Astrocyte of the spinal cord (primary cell): ENCODE results near the gene TBC1D14.

Experiments
- DNase-seq: peaks from one replicate; pipeline ENCODE4 v3.0.0; 2011; ENCODE audit warnings: low read depth, low spot score
- H3K4me3 ChIP-seq: 2 replicates; pipeline ENCODE4 v1.5.1; 2011; ENCODE audit warnings: low read depth, mild to moderate bottlenecking, low read length, moderate library complexity
- in situ Hi-C: cut with HindIII; loops from 2 replicates; pipeline ENCODE4 v1.10.0; 2017; ENCODE audit warnings: low sequenced_read_pairs
- TF ChIP-seq, protein P1 (sequence below): IDR thresholded peaks from 2 replicates; pipeline ENCODE4 v1.5.1; 2012; ENCODE audit warnings: low read depth, mild to moderate bottlenecking, low read length, inconsistent platforms

Gene TBC1D14

DNA sequence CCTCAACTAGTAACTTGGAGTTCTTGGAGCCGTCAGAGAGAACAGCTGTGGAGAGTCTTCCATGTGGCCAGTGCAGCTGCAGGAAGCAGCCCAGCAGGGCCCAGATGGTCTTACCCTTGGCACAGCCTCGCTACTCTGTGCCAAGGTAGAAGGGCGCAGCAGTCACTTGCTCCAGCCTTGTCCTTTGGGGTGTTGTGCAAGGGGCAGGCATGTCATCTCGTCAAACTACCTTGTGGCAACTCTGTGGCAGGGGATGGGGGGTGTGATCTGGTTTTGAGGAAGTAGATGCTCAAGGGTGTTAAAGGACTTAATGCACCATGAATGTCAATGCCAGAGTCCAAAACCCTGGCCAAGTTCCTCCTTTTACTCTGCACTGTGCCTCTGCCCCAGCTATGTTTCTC is 34.2 kb upstream of the TBC1D14 start:
- no peak for DNase-seq
- in situ Hi-C loops = no loop called here
- H3K4me3 ChIP-seq = no peak overlapping the region
- TF ChIP-seq, protein P1, sequence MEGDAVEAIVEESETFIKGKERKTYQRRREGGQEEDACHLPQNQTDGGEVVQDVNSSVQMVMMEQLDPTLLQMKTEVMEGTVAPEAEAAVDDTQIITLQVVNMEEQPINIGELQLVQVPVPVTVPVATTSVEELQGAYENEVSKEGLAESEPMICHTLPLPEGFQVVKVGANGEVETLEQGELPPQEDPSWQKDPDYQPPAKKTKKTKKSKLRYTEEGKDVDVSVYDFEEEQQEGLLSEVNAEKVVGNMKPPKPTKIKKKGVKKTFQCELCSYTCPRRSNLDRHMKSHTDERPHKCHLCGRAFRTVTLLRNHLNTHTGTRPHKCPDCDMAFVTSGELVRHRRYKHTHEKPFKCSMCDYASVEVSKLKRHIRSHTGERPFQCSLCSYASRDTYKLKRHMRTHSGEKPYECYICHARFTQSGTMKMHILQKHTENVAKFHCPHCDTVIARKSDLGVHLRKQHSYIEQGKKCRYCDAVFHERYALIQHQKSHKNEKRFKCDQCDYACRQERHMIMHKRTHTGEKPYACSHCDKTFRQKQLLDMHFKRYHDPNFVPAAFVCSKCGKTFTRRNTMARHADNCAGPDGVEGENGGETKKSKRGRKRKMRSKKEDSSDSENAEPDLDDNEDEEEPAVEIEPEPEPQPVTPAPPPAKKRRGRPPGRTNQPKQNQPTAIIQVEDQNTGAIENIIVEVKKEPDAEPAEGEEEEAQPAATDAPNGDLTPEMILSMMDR = no peak

DNA sequence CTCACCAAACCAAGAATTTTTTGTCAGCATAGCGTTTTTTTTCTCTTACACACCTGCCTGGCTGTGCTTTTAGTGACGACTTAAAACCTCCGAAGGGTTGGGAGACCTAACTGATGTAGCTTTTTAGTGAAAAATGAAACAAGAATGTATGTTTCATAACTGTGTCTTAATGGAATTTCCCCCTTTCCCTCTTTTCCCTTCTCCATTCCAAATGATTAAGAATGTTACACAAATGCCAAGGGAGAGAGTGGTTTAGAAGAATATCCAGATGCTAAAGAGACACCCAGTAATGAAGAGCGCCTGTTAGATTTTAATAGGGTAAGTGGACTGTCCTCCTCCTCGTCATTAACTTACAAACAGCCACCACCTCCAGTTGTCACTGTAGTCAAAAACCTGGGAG is 33.2 kb upstream of the TBC1D14 start:
- no peak for DNase-seq
- no peak overlapping the region for H3K4me3 ChIP-seq
- in situ Hi-C loops = no loop called here
- TF ChIP-seq, protein P1 = no peak

DNA sequence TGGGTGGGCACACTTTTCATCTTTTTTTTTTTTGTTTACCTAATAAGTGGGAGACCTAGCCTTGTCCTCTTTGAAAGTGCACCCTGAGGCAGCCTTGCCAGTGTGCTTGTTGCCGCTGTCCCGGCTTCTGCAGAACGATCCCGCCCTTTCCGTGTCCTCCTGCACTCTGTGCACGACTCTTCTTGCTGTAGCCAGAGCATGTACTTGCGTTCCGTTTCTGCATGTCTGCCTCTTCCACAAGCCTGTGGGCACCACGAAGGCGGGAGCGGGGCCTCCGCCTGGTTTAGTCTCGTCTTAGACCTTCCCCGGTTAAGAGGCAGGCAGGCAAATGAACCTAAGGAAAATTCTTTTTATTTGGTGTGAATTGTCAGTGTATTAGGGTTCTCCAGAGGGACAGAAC is 32.6 kb upstream of the TBC1D14 start:
- TF ChIP-seq, protein P1 = no peak
- in situ Hi-C loops = no loop called here
- no peak overlapping the region for H3K4me3 ChIP-seq

DNA sequence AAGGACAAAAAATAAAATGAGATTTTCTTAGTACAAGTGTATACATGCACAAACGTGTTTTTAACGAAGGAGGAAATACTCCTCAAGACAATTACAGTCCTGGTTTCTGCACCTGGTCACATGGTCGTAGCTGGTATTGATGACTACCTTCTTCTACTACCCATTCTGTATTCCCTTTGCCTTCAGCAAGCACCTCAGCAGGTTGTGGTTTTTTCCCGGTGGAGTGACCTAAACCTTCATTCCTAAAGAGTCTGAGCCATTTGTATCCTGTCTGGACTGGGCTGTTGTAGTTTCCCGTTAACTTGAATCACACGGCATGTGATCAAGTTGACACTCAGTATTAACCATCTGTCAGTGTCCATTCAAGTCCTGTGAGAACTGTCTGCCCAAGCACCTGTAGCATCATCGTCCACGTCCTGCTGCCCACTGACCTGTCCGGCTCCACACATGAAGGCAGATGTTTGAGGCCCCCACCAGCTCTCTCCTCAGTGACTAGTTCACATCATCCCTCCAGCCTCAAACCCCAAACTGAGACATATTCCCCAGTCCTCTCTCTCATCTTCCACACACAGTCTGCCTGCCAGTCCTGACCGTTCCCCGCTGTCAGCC is 31.1 kb upstream of the TBC1D14 start:
- H3K4me3 ChIP-seq = no peak overlapping the region
- no peak for DNase-seq
- in situ Hi-C loops = no loop called here
- TF ChIP-seq, protein P1 = no peak

More for the DNA sequence above, 32.6 kb upstream of the TBC1D14 start:
- DNase-seq = no peak

DNA sequence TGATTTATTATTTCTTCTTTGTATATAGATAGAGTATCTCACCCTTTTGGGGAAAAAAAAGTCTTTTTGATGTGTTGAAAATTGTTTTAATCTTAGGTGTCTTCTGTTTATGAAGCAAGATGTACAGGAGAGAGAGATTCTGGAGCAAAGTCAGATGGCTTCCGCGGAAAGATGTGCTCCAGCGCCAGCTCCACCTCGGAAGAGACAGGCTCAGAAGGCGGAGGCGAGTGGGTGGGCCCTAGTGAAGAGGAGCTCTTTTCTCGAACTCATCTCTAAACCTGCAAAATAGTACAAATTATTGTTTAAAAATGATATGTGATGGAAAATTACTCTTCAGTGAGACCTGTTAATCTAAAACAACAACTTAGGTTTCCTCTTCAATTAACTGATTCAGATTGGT is 28.9 kb upstream of the TBC1D14 start:
- TF ChIP-seq, protein P1 = no peak
- H3K4me3 ChIP-seq = no peak overlapping the region
- DNase-seq = no peak
- in situ Hi-C loops = no loop called here

DNA sequence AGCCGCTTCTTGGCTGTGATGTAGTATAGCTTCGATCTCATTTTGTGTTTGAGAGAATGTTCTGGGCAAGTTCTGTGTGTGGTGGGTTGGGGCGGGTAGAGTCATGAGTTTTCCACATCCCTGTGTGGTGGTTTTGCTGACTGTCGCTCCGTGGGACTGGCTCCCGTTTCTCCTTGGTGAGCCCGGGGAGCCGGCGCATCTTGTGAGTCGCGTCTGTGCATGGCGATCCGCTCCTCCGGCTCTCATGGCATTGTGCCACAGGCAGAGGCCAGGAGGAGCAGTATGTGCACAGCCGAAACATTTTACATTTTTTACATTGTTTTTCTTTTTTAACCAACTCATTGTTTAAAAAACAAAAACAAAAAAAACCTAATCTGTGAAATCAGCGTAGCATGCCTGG is 27.7 kb upstream of the TBC1D14 start:
- no peak overlapping the region for H3K4me3 ChIP-seq
- no peak for DNase-seq
- in situ Hi-C loops = no loop called here
- TF ChIP-seq, protein P1 = no peak
